Subcutaneous adipose tissue (tissue), 4 donors: ENCODE data around the gene SLC7A6OS. TPM values are rescaled to one million over a fixed set of nuclear protein-coding genes. Genes with fewer than 3 reads are reported as not detected.

Experiments used
- CTCF ChIP-seq: fragments of 450-650 bp; IDR thresholded peaks from one replicate; pipeline ENCODE4 v1.5.1; 2016; ENCODE audit warnings: low read depth, mild to moderate bottlenecking, control low read depth, antibody characterized with exemption, moderate library complexity
- total RNA-seq, 4 donors: library from RNA; depleted of rRNA; stranded (reverse); fragments of >200 nt; gene quantifications; one replicate each; pipeline ENCODE4 v1.1.0, GENCODE V29; 2016

SLC7A6OS gene
- total RNA-seq, 4 donors from 2014 or later, result 10.4 to 16.8 (median 14.8) TPM

GRCh38 chr16:68282064-68282452, 28.7 kb downstream of the SLC7A6OS start:
- no peak for TF ChIP-seq CTCF

DNA sequence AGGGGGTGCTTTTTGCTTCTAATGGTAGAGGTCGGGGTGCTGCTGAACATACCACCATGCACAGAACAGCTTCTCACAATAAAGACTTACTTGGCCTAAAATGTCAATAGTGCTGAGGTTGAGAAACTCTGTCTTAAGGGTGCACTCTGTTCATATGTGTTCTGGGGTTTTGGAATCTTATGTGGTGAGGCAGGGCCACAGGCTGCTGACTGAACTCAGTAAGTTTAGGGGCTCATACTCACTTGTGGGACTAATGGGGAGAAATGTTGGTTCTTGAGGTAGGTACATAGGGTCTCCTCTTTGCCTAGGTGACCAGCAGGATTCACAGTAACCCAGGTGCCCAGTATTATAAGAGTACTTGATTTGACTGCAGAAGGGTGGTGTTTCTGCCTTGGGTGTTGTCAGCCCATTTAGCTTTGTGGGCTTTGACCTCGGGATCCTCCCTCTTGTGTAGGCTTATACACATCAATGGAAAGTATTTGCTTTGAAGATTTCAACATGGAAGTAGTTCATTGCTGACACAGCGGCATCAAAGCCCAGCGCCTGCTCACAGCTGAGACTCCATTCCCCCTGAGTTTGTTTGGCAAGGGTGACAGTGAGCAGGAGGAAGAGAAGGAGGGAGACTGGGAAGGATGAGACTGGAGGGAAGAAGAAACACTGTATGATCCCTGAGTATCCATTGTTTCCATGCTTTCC, 29.2 kb downstream of the SLC7A6OS start:
- TF ChIP-seq CTCF, result no peak

DNA sequence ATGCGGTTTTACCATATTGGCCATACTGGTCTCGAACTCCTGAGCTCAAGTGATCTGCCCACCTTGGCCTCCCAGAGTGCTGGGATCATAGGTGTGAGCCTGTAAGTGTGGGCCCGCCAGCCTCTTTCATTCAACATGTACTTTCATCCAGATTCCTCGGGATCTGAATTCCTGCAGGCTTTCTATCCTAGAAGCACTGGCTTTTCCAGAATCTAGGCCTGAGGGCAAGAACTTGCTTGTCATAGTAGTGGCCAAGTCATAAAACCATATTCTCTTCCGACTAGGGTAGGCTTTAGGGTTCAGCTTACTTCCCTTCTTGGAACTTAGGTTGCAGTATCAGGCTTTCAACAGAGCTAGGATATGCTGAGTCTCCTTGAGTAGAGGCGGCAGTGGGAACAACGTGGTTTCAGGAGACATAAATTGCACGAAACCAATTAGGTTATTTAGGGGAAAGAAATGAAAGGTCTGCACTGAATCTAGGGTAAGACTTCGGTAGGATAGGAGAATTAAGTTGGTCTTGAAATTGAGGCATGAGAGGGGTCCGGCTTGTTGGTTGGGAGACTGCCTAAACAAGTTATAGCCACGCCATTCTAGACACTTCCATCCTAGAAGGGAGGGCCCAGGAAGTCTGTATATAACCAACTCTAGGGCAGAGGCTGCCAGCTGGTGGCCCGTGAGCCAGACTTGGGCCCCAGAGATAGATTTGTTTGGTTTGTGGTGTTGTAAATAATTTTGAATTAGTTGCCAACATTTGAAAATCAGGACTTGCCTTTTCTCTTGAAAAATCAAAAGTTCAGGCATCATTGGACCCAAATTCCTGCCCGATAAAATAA, 30.8 kb downstream of the SLC7A6OS start:
- TF ChIP-seq CTCF, result no peak

GRCh38 chr16:68276223-68276622, 34.5 kb downstream of the SLC7A6OS start:
- TF ChIP-seq CTCF, result no peak

DNA sequence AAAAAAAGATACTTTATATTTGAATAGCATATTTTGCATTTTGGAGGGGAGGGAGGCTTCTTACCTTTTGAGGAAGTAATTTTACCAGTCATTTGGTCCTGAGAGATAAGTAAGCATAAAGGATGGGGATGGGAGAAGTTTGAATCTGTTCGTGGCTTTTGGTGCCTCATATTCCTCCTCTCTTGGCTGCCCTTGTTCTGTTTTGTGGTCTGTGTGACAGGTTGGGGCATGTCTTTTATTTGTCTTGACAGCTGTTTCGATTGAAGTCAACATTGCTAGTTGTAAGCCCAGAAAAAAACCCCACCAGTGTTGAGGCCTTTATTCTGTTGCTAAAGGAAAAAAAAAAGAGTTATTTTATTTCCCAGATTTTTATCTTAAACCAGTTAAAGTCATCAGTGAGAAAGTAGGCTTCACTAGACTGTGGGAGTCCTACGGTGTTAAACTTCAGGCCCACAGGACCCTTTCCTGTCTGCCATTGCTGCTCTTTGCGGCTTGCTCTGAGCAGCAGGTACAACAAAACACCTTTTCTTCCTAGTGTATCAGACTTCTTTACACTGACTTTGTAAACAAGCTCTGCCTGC, 35.0 kb downstream of the SLC7A6OS start:
- TF ChIP-seq CTCF, result no peak

DNA sequence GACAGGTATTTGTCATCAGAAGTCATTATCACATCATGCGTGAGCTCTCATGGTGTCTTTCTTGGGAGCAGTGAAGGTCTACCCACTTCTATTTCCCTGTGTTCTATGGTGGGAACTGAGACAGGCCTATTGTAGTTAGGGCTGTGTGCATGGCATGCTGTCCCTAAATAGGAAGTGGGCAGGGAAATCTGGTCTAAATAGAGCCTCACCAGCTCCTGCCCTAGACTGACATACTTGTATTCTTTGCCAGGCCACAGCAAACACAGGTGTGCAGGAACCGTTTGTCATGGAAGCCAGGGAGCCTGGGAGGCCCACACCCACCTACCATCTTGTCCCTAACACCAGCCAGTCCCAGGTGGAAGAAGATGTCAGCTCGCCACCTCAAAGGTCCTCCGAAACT, 36.3 kb downstream of the SLC7A6OS start:
- no peak for TF ChIP-seq CTCF

- TF ChIP-seq CTCF, result no peak
Measured at GRCh38 chr16:68273896-68274295, 36.9 kb downstream of the SLC7A6OS start.
